HG03354 (cell line): ENCODE results near the gene NRCAM.

Experiments
- ATAC-seq: cut with Tn5 transposase; IDR thresholded peaks from one replicate; pipeline ENCODE4 v1.9.1; 2021; ENCODE audit warnings: mild to moderate bottlenecking; ENCODE audit not compliant: unreplicated experiment, poor library complexity, severe bottlenecking

Gene NRCAM

GRCh38 chr7:108129018-108129965 lies 326.9 kb downstream of the NRCAM start:
- no peak for ATAC-seq

- ATAC-seq, result no peak
These were observed 327.7 kb downstream of the NRCAM start for GRCh38 chr7:108128514-108128913.

- ATAC-seq, result no peak
These were observed 328.8 kb downstream of the NRCAM start for GRCh38 chr7:108127461-108127860.

GRCh38 chr7:108124820-108125219 lies 331.4 kb downstream of the NRCAM start:
- no peak for ATAC-seq

- ATAC-seq, result no peak
These were observed 334.1 kb downstream of the NRCAM start for GRCh38 chr7:108122181-108122580.

GRCh38 chr7:108120933-108121332 lies 335.3 kb downstream of the NRCAM start:
- no peak for ATAC-seq

- ATAC-seq, result no peak
These were observed 336.0 kb downstream of the NRCAM start for GRCh38 chr7:108120196-108120595.

- no peak for ATAC-seq
These were observed 337.3 kb downstream of the NRCAM start for GRCh38 chr7:108118959-108119358.

- ATAC-seq, result peak; percentile 75
These were observed 342.0 kb downstream of the NRCAM start for GRCh38 chr7:108114117-108114841.

GRCh38 chr7:108112683-108113082 lies 343.6 kb downstream of the NRCAM start:
- ATAC-seq, result no peak

- ATAC-seq, result no peak
These were observed 346.9 kb downstream of the NRCAM start for GRCh38 chr7:108109221-108109908.

- no peak for ATAC-seq
These were observed 348.1 kb downstream of the NRCAM start for GRCh38 chr7:108108131-108108530.

GRCh38 chr7:108104324-108104723 lies 351.9 kb downstream of the NRCAM start:
- no peak for ATAC-seq

GRCh38 chr7:108103558-108104298 lies 352.5 kb downstream of the NRCAM start:
- no peak for ATAC-seq

GRCh38 chr7:108102671-108103312 lies 353.4 kb downstream of the NRCAM start:
- no peak for ATAC-seq

- no peak for ATAC-seq
These were observed 354.5 kb downstream of the NRCAM start for GRCh38 chr7:108101759-108102158.

GRCh38 chr7:108099713-108100112 lies 356.5 kb downstream of the NRCAM start:
- ATAC-seq, result no peak

- ATAC-seq, result no peak
These were observed 358.5 kb downstream of the NRCAM start for GRCh38 chr7:108097703-108098102.
